Liver (tissue), 3 donors: ENCODE measurements around the gene HSPG2.
"Not testable (repeated sequence)": the region's sequence is repeated elsewhere in the genome, so short reads cannot be mapped to it uniquely, and the experiment has no call there.

ENCODE experiments used
- CTCF ChIP-seq: fragments of 150-350 bp; IDR thresholded peaks from 2 replicates; pipeline ENCODE4 v1.5.1; 2017; ENCODE audit warnings: improper control_type of control experiment, low read depth, low read length; ENCODE audit not compliant: missing input control
- EGR1 ChIP-seq, 2 donors: IDR thresholded peaks; 2 replicates each; pipeline ENCODE4 v1.6.1; 2016 to 2018; ENCODE audit warnings: antibody characterized with exemption in 2 of 2, low read depth in 2 of 2
- FOXA2 ChIP-seq: IDR thresholded peaks from 2 replicates; pipeline ENCODE4 v1.6.1; 2016; ENCODE audit warnings: antibody characterized with exemption
- JUND ChIP-seq, 2 donors: IDR thresholded peaks; 2 replicates each; pipeline ENCODE4 v1.6.1; 2016; ENCODE audit warnings: antibody characterized with exemption in 2 of 2
- MAX ChIP-seq: IDR thresholded peaks from 2 replicates; pipeline ENCODE4 v1.6.1; 2016; ENCODE audit warnings: antibody characterized with exemption
- RAD21 ChIP-seq, 2 donors: IDR thresholded peaks; 2 replicates each; pipeline ENCODE4 v1.6.1; 2016; ENCODE audit warnings: antibody characterized with exemption in 2 of 2, mild to moderate bottlenecking in 2 of 2
- REST ChIP-seq: IDR thresholded peaks from 2 replicates; pipeline ENCODE4 v1.6.1; 2016; ENCODE audit warnings: antibody characterized with exemption, mild to moderate bottlenecking
- SP1 ChIP-seq: IDR thresholded peaks from 2 replicates; pipeline ENCODE4 v1.6.1; 2018; ENCODE audit warnings: antibody characterized with exemption, mild to moderate bottlenecking
- YY1 ChIP-seq: IDR thresholded peaks from 2 replicates; pipeline ENCODE4 v1.6.1; 2016; ENCODE audit warnings: antibody characterized with exemption, mild to moderate bottlenecking
- donor health status: healthy.
- donor health status: healthy.

GRCh38 chr1:21785764-21786163 is 151.3 kb downstream of the HSPG2 start:
- not testable (repeated sequence) for TF ChIP-seq YY1; RAD21 (IDR thresholded peaks at IDR 0.05); CTCF; REST; JUND (IDR thresholded peaks at IDR 0.05); FOXA2; EGR1 (IDR thresholded peaks at IDR 0.05; ENCODE audit: low read depth in 2 of 2); MAX; SP1
